ENCODE results near the gene GALNT8.

GALNT8 gene

DNA sequence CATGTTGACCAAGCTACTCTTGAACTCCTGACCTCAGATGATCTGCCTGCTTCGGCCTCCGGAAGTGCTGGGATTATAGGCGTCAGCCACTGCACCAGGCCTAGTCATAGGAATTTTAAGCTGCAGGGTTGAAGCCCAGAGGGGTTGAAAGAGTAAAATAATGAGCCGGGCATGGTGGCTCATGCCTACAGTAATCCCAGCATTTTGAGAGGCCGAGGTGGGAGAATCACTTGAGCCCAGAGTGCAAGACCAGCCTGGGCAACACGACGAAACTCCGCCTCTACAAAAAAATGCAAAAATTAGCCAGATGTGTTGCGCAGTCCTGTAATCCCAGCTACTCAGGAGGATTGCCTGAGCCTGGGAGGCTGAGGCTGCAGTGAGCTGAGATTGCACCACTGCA is 69.6 kb downstream of the GALNT8 start:
- no peak overlapping the region for H3K4me3 ChIP-seq (ENCODE audit: low read depth, low read length)
- DNase-seq (ENCODE audit: low read depth) = no peak

DNA sequence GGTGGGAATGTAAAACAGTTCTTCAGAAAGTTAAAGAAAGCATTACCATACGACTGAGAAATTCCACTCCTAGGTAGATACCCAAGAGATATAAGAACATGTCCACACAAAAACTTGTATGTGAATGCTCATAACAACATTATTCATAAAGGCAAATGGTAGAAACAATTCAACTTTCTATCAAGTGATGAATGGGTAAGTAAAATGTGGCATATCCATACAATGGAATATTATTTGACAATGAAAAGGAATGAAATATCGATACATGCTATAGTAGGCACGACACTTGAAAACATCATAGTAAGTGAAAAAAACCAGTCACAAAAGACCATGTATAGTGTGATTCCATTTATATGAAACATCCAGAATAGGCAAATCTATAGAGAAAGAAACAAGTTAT is 71.3 kb downstream of the GALNT8 start:
- no peak for DNase-seq (ENCODE audit: low read depth)
- H3K4me3 ChIP-seq (ENCODE audit: low read depth, low read length) = no peak overlapping the region

DNA sequence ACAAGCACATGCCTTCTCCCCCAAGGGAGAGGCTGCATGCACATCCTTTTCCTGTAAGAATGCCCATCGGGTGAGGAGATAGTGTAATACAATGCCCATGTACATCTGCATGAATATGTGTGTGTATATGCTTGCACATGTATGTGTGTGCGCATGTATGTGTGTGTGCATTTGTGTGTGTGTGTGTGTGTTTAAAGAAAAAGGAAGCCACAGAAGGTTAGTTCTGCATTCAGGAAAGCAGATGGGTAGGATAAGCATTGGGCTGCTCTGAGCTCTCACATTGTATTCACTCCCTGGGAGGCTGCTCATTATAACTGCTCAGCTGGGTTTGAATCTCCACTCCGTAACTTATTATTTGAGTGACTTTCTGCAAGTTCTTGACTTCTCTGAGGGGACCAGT is 74.3 kb downstream of the GALNT8 start:
- H3K4me3 ChIP-seq (ENCODE audit: low read depth, low read length) = no peak overlapping the region
- DNase-seq (ENCODE audit: low read depth) = no peak

DNA sequence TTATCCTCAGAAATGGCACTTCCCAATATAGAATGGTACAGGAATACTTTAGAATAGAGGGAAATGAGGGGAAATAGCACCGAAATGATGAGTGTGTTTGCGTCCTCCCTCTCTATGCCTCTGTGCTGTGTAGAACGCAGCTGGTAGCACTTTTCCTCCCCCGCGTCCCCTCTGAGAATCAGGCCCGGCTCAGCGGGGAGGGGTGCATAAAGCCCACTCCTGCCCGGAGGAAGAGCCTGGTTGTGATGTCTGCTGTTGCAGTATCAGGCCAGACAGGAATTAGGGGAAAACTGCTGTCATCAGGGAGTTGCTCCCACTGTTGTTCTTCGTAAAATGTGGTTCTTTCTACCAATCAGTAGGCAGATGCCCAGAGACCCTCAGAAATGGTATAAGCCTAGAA is 76.0 kb downstream of the GALNT8 start:
- no peak for DNase-seq (ENCODE audit: low read depth)
- no peak overlapping the region for H3K4me3 ChIP-seq (ENCODE audit: low read depth, low read length)

GRCh38 chr12:4796694-4797482 is 76.7 kb downstream of the GALNT8 start:
- DNase-seq (ENCODE audit: low read depth) = no peak

DNA sequence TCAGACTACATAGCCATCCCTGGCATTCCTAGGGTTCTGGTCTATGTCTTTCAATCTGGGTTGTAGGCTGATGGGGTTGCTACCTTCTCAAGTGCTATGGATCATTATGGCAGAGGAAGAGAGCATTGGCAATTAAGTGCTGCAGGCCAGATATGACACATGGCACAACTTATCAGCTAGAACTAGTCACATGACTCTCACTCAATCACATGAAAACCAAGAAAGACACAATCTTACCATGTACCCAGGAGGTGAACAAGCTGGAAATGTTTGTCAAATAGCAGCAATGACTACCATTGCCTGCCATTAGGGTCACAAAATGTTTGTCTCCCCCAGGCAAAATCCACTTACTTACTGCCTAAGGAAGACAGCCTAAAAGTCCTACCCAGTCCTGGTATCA is 80.4 kb downstream of the GALNT8 start:
- H3K4me3 ChIP-seq (ENCODE audit: low read depth, low read length) = no peak overlapping the region

More at GRCh38 chr12:4796694-4797482, 76.7 kb downstream of the GALNT8 start:
- no peak overlapping the region for H3K4me3 ChIP-seq (ENCODE audit: low read depth, low read length)

GRCh38 chr12:4802841-4803240 is 82.6 kb downstream of the GALNT8 start:
- H3K4me3 ChIP-seq (ENCODE audit: low read depth, low read length) = no peak overlapping the region
- no peak for DNase-seq (ENCODE audit: low read depth)

More for the DNA sequence above, 80.4 kb downstream of the GALNT8 start:
- DNase-seq (ENCODE audit: low read depth) = no peak

- DNase-seq (ENCODE audit: low read depth) = no peak
- H3K4me3 ChIP-seq (ENCODE audit: low read depth, low read length) = no peak overlapping the region
These were observed 86.4 kb downstream of the GALNT8 start for GRCh38 chr12:4806439-4807115.

- no peak for DNase-seq (ENCODE audit: low read depth)
These were observed 87.0 kb downstream of the GALNT8 start for GRCh38 chr12:4807116-4807783.

DNA sequence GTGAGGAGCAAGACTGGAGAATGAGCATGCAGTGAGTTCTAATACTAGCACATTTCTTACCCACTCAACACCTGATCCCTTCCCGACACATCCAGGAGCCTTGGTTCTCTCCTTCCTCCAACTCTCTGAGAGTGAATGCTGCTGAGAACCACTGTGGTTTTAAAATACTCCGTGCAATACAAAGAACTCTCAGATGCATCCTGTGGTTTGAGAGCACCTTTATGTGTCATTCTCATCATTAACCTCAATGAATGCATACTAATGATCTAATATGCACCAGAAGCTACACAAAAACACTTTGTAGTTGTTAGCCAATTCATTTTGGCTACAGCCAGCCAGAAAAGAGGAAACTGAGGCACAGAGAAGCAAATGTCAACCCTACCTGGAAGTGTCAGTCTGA is 87.6 kb downstream of the GALNT8 start:
- DNase-seq (ENCODE audit: low read depth) = no peak
- H3K4me3 ChIP-seq (ENCODE audit: low read depth, low read length) = no peak overlapping the region

More at GRCh38 chr12:4807116-4807783, 87.0 kb downstream of the GALNT8 start:
- no peak overlapping the region for H3K4me3 ChIP-seq (ENCODE audit: low read depth, low read length)

DNA sequence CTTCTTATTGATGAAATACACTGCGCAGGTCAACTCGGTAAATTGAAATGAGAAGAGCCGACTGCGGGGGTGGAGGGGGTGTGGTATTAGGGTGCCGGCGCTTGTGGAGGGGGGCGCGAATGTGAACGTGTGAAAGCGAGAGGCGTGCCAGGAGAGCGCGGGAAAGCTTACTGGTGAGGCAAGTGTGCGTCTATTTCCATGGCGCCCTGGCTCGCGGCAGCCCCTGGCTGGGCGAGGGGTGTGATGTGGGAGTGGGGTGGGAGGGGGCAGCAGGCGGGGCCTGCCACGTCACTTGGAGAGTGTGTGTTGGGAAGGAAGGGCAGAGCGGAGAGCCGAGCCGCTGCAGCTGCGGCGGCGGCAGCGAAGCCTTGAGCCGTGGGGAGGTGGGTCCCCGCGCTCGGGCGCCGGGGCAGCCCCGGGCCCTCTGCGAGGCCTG is 88.8 kb downstream of the GALNT8 start:
- DNase-seq (ENCODE audit: low read depth) = no peak
- peak overlapping the region; percentile 49 for H3K4me3 ChIP-seq (ENCODE audit: low read depth, low read length)

GRCh38 chr12:4809449-4810218 is 89.4 kb downstream of the GALNT8 start:
- peak overlapping the region; percentile 49 for H3K4me3 ChIP-seq (ENCODE audit: low read depth, low read length)
- DNase-seq (ENCODE audit: low read depth) = no peak

GRCh38 chr12:4810219-4810671 is 90.0 kb downstream of the GALNT8 start:
- DNase-seq (ENCODE audit: low read depth) = no peak

GRCh38 chr12:4812624-4813327 is 92.6 kb downstream of the GALNT8 start:
- DNase-seq (ENCODE audit: low read depth) = no peak
- no peak overlapping the region for H3K4me3 ChIP-seq (ENCODE audit: low read depth, low read length)

More at GRCh38 chr12:4810219-4810671, 90.0 kb downstream of the GALNT8 start:
- peak overlapping the region; percentile 49 for H3K4me3 ChIP-seq (ENCODE audit: low read depth, low read length)

GRCh38 chr12:4813741-4814140 is 93.5 kb downstream of the GALNT8 start:
- DNase-seq (ENCODE audit: low read depth) = no peak
- no peak overlapping the region for H3K4me3 ChIP-seq (ENCODE audit: low read depth, low read length)

- no peak overlapping the region for H3K4me3 ChIP-seq (ENCODE audit: low read depth, low read length)
- no peak for DNase-seq (ENCODE audit: low read depth)
These were observed 94.3 kb downstream of the GALNT8 start for GRCh38 chr12:4814485-4814884.

GRCh38 chr12:4816744-4817525 is 96.7 kb downstream of the GALNT8 start:
- H3K4me3 ChIP-seq (ENCODE audit: low read depth, low read length) = no peak overlapping the region
- no peak for DNase-seq (ENCODE audit: low read depth)

DNA sequence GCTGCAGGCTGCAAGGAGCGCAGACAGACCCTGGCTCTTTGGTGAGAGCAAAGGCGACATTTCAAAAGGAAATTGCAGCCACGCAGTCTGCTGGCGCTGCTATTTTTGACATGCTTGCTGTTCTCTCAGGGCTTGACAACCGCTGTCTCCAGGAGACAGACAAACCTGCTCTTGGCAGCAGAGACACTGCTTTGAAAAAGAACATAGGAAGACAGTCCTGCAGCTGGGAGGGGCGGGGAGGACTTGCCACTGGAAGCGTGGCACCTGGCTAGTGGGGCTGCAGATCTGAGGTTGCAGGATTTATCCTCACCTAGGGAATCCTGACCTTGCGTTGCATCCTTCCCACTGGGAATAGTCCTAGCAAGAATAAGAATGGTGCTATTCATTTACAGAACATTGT is 97.7 kb downstream of the GALNT8 start:
- DNase-seq (ENCODE audit: low read depth) = no peak
- no peak overlapping the region for H3K4me3 ChIP-seq (ENCODE audit: low read depth, low read length)

Measured in skeletal muscle cell (primary cell).